Colonic mucosa (tissue), 4 donors: Measurements from ENCODE around the gene SAMD4B. TPM values are rescaled to one million over a fixed set of nuclear protein-coding genes. Genes with fewer than 3 reads are reported as not detected.
"Not testable (repeated sequence)": the region's sequence is repeated elsewhere in the genome, so short reads cannot be mapped to it uniquely, and the experiment has no call there.

ENCODE experiments used
- DNase-seq: peaks from one replicate; pipeline ENCODE4 v3.0.0-alpha.2; 2020
- H3K27ac ChIP-seq: fragments of 200-600 bp; one replicate; pipeline ENCODE4 v1.8.0; 2021
- H3K27me3 ChIP-seq: fragments of 200-600 bp; one replicate; pipeline ENCODE4 v1.8.0; 2021
- H3K36me3 ChIP-seq: fragments of 200-600 bp; one replicate; pipeline ENCODE4 v1.8.0; 2021
- H3K4me1 ChIP-seq: fragments of 200-600 bp; one replicate; pipeline ENCODE4 v1.8.0; 2021; ENCODE audit warnings: mild to moderate bottlenecking
- H3K4me3 ChIP-seq: fragments of 200-600 bp; one replicate; pipeline ENCODE4 v1.8.0; 2021
- H3K9ac ChIP-seq, 2 donors: one replicate each; pipeline ENCODE4 v1.7.0; 2013; ENCODE audit warnings: control low read depth in 2 of 2, low read depth in 2 of 2, low read length in 2 of 2
- H3K9me3 ChIP-seq: fragments of 200-600 bp; one replicate; pipeline ENCODE4 v1.8.0; 2021
- CTCF ChIP-seq: fragments of 200-600 bp; IDR thresholded peaks from one replicate; pipeline ENCODE4 v1.8.0; 2022; ENCODE audit warnings: antibody characterized with exemption, mild to moderate bottlenecking
- intact Hi-C: fragments of 100-400 bp; cut with DNase I; formaldehyde crosslinking; loops from one replicate; pipeline ENCODE4 v1.14.1; 2022
- total RNA-seq, 2 donors: library from RNA; stranded (reverse); fragmentation: NEBNext Ultra II Directional in 1 of 2; extraction: Animal tissue kit (Norgen Biotek cat#: 25700) in 1 of 2; gene quantifications; one replicate each; pipeline ENCODE4 v1.2.1, GENCODE V29; 2021
- donor health status: healthy.
- donor health status: DM: no; HTN: no; CAD: no.
- donor health status: DM: no; HTN: no; CAD: no.

SAMD4B gene
- total RNA-seq, 2 donors from 2014 or later = 63.9 to 73.7 TPM

- no peak overlapping the region for H3K9ac ChIP-seq
- H3K4me1 ChIP-seq = no peaks in the 10 kb centered on the region
- intact Hi-C loops = no loop called here
- no peak for DNase-seq
- no peaks in the 10 kb centered on the region for H3K9me3 ChIP-seq
- TF ChIP-seq CTCF = no peak
- no peaks in the 10 kb centered on the region for H3K27me3 ChIP-seq
- no peak overlapping the region for H3K27ac ChIP-seq
- H3K4me3 ChIP-seq = no peak overlapping the region
- peaks cover 36% of the 10 kb centered on the region for H3K36me3 ChIP-seq
Observed at GRCh38 chr19:39377373-39378362, 35.4 kb downstream of the SAMD4B start.

GRCh38 chr19:39379366-39379765 is 37.1 kb downstream of the SAMD4B start:
- H3K4me1 ChIP-seq, H3K27ac ChIP-seq, intact Hi-C loops, H3K9ac ChIP-seq, H3K9me3 ChIP-seq, H3K4me3 ChIP-seq, H3K27me3 ChIP-seq, DNase-seq: not testable (repeated sequence)
- H3K36me3 ChIP-seq = peaks cover 36% of the 10 kb centered on the region

DNA sequence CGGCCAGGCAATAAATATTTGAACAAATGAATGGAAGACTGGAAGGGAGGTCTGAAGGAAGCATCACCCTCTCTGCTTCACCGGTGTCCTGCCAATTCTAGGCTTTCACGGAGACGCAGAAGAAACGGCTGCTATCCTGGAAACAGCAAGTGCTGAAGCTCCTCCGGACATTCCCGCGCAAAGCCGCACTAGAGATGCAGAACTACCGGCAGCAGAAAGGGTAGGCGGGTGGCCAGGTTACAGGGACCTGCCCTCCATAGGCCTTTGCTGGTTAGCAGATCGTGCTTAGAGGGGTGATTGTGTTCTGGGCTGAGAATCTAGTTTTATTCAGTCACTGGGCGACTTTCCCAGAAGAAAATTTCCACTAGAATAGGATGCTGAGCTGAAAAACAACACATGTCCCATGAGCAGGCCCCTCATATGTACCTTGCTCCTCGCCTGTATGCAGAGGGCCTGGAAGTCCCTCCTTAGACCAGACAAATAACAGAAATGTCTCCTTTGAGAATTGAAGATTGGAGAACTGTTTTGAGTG is 37.7 kb downstream of the SAMD4B start:
- intact Hi-C loops = no loop called here
- H3K9me3 ChIP-seq = no peaks in the 10 kb centered on the region
- H3K4me1 ChIP-seq = no peaks in the 10 kb centered on the region
- no peak for TF ChIP-seq CTCF
- peaks cover 36% of the 10 kb centered on the region for H3K36me3 ChIP-seq
- DNase-seq = no peak
- no peak overlapping the region for H3K4me3 ChIP-seq
- no peaks in the 10 kb centered on the region for H3K27me3 ChIP-seq
- no peak overlapping the region for H3K9ac ChIP-seq
- no peak overlapping the region for H3K27ac ChIP-seq

DNA sequence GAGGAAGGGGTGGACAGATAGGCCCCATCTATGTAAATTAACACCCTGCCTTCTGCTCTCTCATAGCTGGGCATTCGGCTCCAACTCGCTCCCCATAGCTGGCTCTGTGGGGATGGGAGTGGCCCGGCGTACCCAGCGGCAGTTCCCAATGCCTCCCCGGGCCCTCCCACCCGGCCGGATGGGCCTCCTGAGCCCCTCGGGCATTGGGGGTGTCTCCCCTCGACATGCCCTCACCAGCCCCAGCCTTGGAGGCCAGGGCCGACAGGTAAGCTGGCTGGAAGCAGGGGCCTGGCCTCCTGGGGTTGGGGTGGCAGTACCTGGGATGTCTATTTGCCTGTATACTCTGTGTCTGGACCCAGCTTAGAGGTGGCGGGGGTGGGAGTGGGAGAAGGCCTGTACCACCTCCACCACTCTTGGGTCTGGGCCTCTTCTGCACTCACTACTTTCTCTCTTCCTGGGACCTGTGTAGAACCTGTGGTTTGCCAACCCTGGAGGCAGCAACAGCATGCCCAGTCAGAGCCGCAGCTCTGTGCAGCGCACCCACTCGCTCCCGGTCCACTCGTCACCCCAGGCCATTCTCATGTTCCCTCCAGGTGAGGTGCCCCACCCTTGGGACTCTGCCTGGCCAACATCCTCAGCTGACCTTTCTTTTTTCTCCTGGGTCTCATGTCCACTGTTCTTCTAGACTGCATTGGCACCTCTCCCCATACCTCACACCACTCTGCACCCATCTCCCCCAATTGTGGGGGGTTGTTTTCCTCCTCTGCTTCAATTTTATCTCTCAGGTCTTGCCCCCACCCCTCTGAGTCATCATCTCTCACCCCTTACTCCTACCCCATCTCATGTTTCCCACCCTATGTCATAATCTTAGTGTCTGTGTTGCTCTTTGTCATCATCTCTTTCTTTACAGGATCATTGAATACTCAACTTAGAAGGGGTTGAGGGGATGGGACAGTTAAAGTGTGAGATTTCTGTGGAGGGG is 38.6 kb downstream of the SAMD4B start:
- TF ChIP-seq CTCF = no peak
- no peak for DNase-seq
- Histone ChIP-seq H3K4me3 (no peak overlapping the region), H3K9ac (no peak overlapping the region), H3K9me3 (no peaks in the 10 kb centered on the region), H3K4me1 (no peaks in the 10 kb centered on the region), H3K27ac (no peak overlapping the region), H3K27me3 (no peaks in the 10 kb centered on the region), H3K36me3 (peaks cover 28% of the 10 kb centered on the region)
- intact Hi-C loops = no loop called here

- H3K27me3 ChIP-seq = no peaks in the 10 kb centered on the region
- no peak for TF ChIP-seq CTCF
- peaks cover 27% of the 10 kb centered on the region for H3K36me3 ChIP-seq
- H3K9ac ChIP-seq = no peak overlapping the region
- no peak for DNase-seq
- H3K27ac ChIP-seq = no peak overlapping the region
- intact Hi-C loops = no loop called here
- H3K9me3 ChIP-seq = no peaks in the 10 kb centered on the region
- no peaks in the 10 kb centered on the region for H3K4me1 ChIP-seq
- no peak overlapping the region for H3K4me3 ChIP-seq
Observed at GRCh38 chr19:39381910-39382611, 39.8 kb downstream of the SAMD4B start.
